ENCODE measurements around the gene DHRSX.
"Not testable (repeated sequence)": the region's sequence is repeated elsewhere in the genome, so short reads cannot be mapped to it uniquely, and the experiment has no call there.

Gene DHRSX

GRCh38 chrX:2272337-2272736, 228.4 kb downstream of the DHRSX start:
- DNase-seq (ENCODE audit: low spot score), result peak; percentile 84
- Histone ChIP-seq H2AFZ (ENCODE audit: low read length) (no peak overlapping the region), H3K4ac (ENCODE audit: low read length) (no peak overlapping the region), H2BK12ac (ENCODE audit: low read length) (no peak overlapping the region), H3K9ac (ENCODE audit: low read depth, low read length, poor library complexity) (no peak overlapping the region), H4K8ac (ENCODE audit: low read depth, low read length) (no peak overlapping the region), H3K4me1 (ENCODE audit: control insufficient read depth in 2 of 2, insufficient read depth in 1 of 2, low read depth in 1 of 2, low read length in 2 of 2) (peaks cover 6 to 11% of the 10 kb centered on the region in 2 donors), H2BK120ac (ENCODE audit: low read depth, low read length) (no peak overlapping the region), H2BK5ac (ENCODE audit: low read length) (no peak overlapping the region), H3K79me1 (ENCODE audit: low read depth, low read length) (no peaks in the 10 kb centered on the region), H3K14ac (ENCODE audit: low read length) (no peak overlapping the region), H3K4me2 (ENCODE audit: insufficient read depth, low read length, poor library complexity, severe bottlenecking) (no peak overlapping the region), H2AK5ac (ENCODE audit: low read depth, low read length) (no peak overlapping the region), H3K27me3 (ENCODE audit: control insufficient read depth in 3 of 3, insufficient read depth in 3 of 3, low read depth in 1 of 3, low read length in 3 of 3) (no peaks in the 10 kb centered on the region), H3K4me3 (ENCODE audit: low read length in 2 of 2) (no peak overlapping the region), H4K91ac (ENCODE audit: low read depth, low read length, poor library complexity) (no peak overlapping the region), H3K36me3 (replicated peaks in 1 of 2; ENCODE audit: control insufficient read depth in 2 of 2, insufficient read depth in 2 of 2, low read length in 2 of 2) (no peaks in the 10 kb centered on the region), H3K27ac (replicated peaks; ENCODE audit: low read length) (peak overlapping the region; percentile 71), H2BK15ac (ENCODE audit: low read length) (no peak overlapping the region), H3K18ac (ENCODE audit: low read length) (no peak overlapping the region), H3K9me3 (replicated peaks in 1 of 2; ENCODE audit: control insufficient read depth in 2 of 2, insufficient read depth in 1 of 2, low read depth in 1 of 2, low read length in 2 of 2) (no peaks in the 10 kb centered on the region), H3K23ac (ENCODE audit: low read depth, low read length, poor library complexity) (no peak overlapping the region)
- WGBS, 2 donors (ENCODE audit: extremely low coverage in 2 of 2, insufficient read length in 2 of 2, insufficient replicate concordance in 1 of 2), result no CpG with 5 or more reads among the region's 5 CpGs

- not testable (repeated sequence) for H4K8ac ChIP-seq (ENCODE audit: low read depth, low read length); H3K36me3 ChIP-seq (replicated peaks in 1 of 2; ENCODE audit: control insufficient read depth in 2 of 2, insufficient read depth in 2 of 2, low read length in 2 of 2); H2AFZ ChIP-seq (ENCODE audit: low read length); H3K4me3 ChIP-seq (ENCODE audit: low read length in 2 of 2); H2AK5ac ChIP-seq (ENCODE audit: low read depth, low read length); H3K27me3 ChIP-seq (ENCODE audit: control insufficient read depth in 3 of 3, insufficient read depth in 3 of 3, low read depth in 1 of 3, low read length in 3 of 3); DNase-seq (ENCODE audit: low spot score); H2BK12ac ChIP-seq (ENCODE audit: low read length); H2BK15ac ChIP-seq (ENCODE audit: low read length); H3K14ac ChIP-seq (ENCODE audit: low read length); H3K23ac ChIP-seq (ENCODE audit: low read depth, low read length, poor library complexity); H3K4me2 ChIP-seq (ENCODE audit: insufficient read depth, low read length, poor library complexity, severe bottlenecking); H3K4ac ChIP-seq (ENCODE audit: low read length); H3K9me3 ChIP-seq (replicated peaks in 1 of 2; ENCODE audit: control insufficient read depth in 2 of 2, insufficient read depth in 1 of 2, low read depth in 1 of 2, low read length in 2 of 2); H3K27ac ChIP-seq (replicated peaks; ENCODE audit: low read length); H4K91ac ChIP-seq (ENCODE audit: low read depth, low read length, poor library complexity); H3K9ac ChIP-seq (ENCODE audit: low read depth, low read length, poor library complexity); H2BK5ac ChIP-seq (ENCODE audit: low read length); H2BK120ac ChIP-seq (ENCODE audit: low read depth, low read length); H3K79me1 ChIP-seq (ENCODE audit: low read depth, low read length); H3K18ac ChIP-seq (ENCODE audit: low read length)
- peaks cover 6 to 11% of the 10 kb centered on the region in 2 donors for H3K4me1 ChIP-seq (ENCODE audit: control insufficient read depth in 2 of 2, insufficient read depth in 1 of 2, low read depth in 1 of 2, low read length in 2 of 2)
- WGBS, 2 donors (ENCODE audit: extremely low coverage in 2 of 2, insufficient read length in 2 of 2, insufficient replicate concordance in 1 of 2), result no CpG with 5 or more reads among the region's 10 CpGs
These were observed 229.2 kb downstream of the DHRSX start for GRCh38 chrX:2271595-2271994.

- H3K9me3 ChIP-seq (replicated peaks in 1 of 2; ENCODE audit: control insufficient read depth in 2 of 2, insufficient read depth in 1 of 2, low read depth in 1 of 2, low read length in 2 of 2); H4K91ac ChIP-seq (ENCODE audit: low read depth, low read length, poor library complexity); H4K8ac ChIP-seq (ENCODE audit: low read depth, low read length); H3K4me2 ChIP-seq (ENCODE audit: insufficient read depth, low read length, poor library complexity, severe bottlenecking); H3K4ac ChIP-seq (ENCODE audit: low read length); H3K27ac ChIP-seq (replicated peaks; ENCODE audit: low read length); H2BK120ac ChIP-seq (ENCODE audit: low read depth, low read length); H3K79me1 ChIP-seq (ENCODE audit: low read depth, low read length); H3K36me3 ChIP-seq (replicated peaks in 1 of 2; ENCODE audit: control insufficient read depth in 2 of 2, insufficient read depth in 2 of 2, low read length in 2 of 2); H2BK15ac ChIP-seq (ENCODE audit: low read length); DNase-seq (ENCODE audit: low spot score); H2AFZ ChIP-seq (ENCODE audit: low read length); H3K9ac ChIP-seq (ENCODE audit: low read depth, low read length, poor library complexity); H2BK5ac ChIP-seq (ENCODE audit: low read length); H3K4me3 ChIP-seq (ENCODE audit: low read length in 2 of 2); H2AK5ac ChIP-seq (ENCODE audit: low read depth, low read length); H3K18ac ChIP-seq (ENCODE audit: low read length); H3K23ac ChIP-seq (ENCODE audit: low read depth, low read length, poor library complexity); H3K14ac ChIP-seq (ENCODE audit: low read length); H3K27me3 ChIP-seq (ENCODE audit: control insufficient read depth in 3 of 3, insufficient read depth in 3 of 3, low read depth in 1 of 3, low read length in 3 of 3): not testable (repeated sequence)
- WGBS, 2 donors (ENCODE audit: extremely low coverage in 2 of 2, insufficient read length in 2 of 2, insufficient replicate concordance in 1 of 2), result no CpG with 5 or more reads among the region's 4 CpGs
- H3K4me1 ChIP-seq (ENCODE audit: control insufficient read depth in 2 of 2, insufficient read depth in 1 of 2, low read depth in 1 of 2, low read length in 2 of 2), result peaks cover 6 to 11% of the 10 kb centered on the region in 2 donors
- peak overlapping the region; percentile 80 for H2BK12ac ChIP-seq (ENCODE audit: low read length)
These were observed 230.0 kb downstream of the DHRSX start for GRCh38 chrX:2270783-2271182.

- H3K27me3 ChIP-seq (ENCODE audit: control insufficient read depth in 3 of 3, insufficient read depth in 3 of 3, low read depth in 1 of 3, low read length in 3 of 3), result no peaks in the 10 kb centered on the region
- H3K4me2 ChIP-seq (ENCODE audit: insufficient read depth, low read length, poor library complexity, severe bottlenecking), result no peak overlapping the region
- no peak overlapping the region for H2BK120ac ChIP-seq (ENCODE audit: low read depth, low read length)
- no peak overlapping the region for H2AK5ac ChIP-seq (ENCODE audit: low read depth, low read length)
- no peak overlapping the region for H2BK15ac ChIP-seq (ENCODE audit: low read length)
- no peak overlapping the region for H3K18ac ChIP-seq (ENCODE audit: low read length)
- no peak overlapping the region for H3K23ac ChIP-seq (ENCODE audit: low read depth, low read length, poor library complexity)
- H2BK5ac ChIP-seq (ENCODE audit: low read length), result no peak overlapping the region
- H3K4ac ChIP-seq (ENCODE audit: low read length), result no peak overlapping the region
- no peak overlapping the region for H2AFZ ChIP-seq (ENCODE audit: low read length)
- peaks cover 2% of the 10 kb centered on the region for H3K79me1 ChIP-seq (ENCODE audit: low read depth, low read length)
- H3K9me3 ChIP-seq (replicated peaks in 1 of 2; ENCODE audit: control insufficient read depth in 2 of 2, insufficient read depth in 1 of 2, low read depth in 1 of 2, low read length in 2 of 2), result no peaks in the 10 kb centered on the region
- H3K27ac ChIP-seq (replicated peaks; ENCODE audit: low read length), result no peak overlapping the region
- H3K14ac ChIP-seq (ENCODE audit: low read length), result no peak overlapping the region
- no peak overlapping the region for H4K8ac ChIP-seq (ENCODE audit: low read depth, low read length)
- no peak overlapping the region for H2BK12ac ChIP-seq (ENCODE audit: low read length)
- H3K4me3 ChIP-seq (ENCODE audit: low read length in 2 of 2), result peak overlapping the region in 1 of 2 donors; percentile 60
- no peak overlapping the region for H4K91ac ChIP-seq (ENCODE audit: low read depth, low read length, poor library complexity)
- no peak overlapping the region for H3K9ac ChIP-seq (ENCODE audit: low read depth, low read length, poor library complexity)
- no peak for DNase-seq (ENCODE audit: low spot score)
- H3K36me3 ChIP-seq (replicated peaks in 1 of 2; ENCODE audit: control insufficient read depth in 2 of 2, insufficient read depth in 2 of 2, low read length in 2 of 2), result peaks cover 6 to 16% of the 10 kb centered on the region in 2 donors
- H3K4me1 ChIP-seq (ENCODE audit: control insufficient read depth in 2 of 2, insufficient read depth in 1 of 2, low read depth in 1 of 2, low read length in 2 of 2), result peaks cover 7 to 11% of the 10 kb centered on the region in 2 donors
- WGBS, 2 donors (ENCODE audit: extremely low coverage in 2 of 2, insufficient read length in 2 of 2, insufficient replicate concordance in 1 of 2), result no CpG with 5 or more reads among the region's 8 CpGs
These were observed 232.9 kb downstream of the DHRSX start for GRCh38 chrX:2267890-2268289.
